GM19324 (cell line): Measurements from ENCODE around the gene NDN.
"Not testable (repeated sequence)": the region's sequence is repeated elsewhere in the genome, so short reads cannot be mapped to it uniquely, and the experiment has no call there.

Experiments used
- ATAC-seq: cut with Tn5 transposase; IDR thresholded peaks from one replicate; pipeline ENCODE4 v1.9.1; 2021; ENCODE audit warnings: mild to moderate bottlenecking, moderate library complexity; ENCODE audit not compliant: unreplicated experiment, low FRiP score

Gene NDN, protein sequence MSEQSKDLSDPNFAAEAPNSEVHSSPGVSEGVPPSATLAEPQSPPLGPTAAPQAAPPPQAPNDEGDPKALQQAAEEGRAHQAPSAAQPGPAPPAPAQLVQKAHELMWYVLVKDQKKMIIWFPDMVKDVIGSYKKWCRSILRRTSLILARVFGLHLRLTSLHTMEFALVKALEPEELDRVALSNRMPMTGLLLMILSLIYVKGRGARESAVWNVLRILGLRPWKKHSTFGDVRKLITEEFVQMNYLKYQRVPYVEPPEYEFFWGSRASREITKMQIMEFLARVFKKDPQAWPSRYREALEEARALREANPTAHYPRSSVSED

GRCh38 chr15:23687143-23687470 is at the start of gene NDN:
Gene NDN (minus strand): TSS chr15:23687305. CDS start chr15:23687217, 88 bp downstream.
- no peak for ATAC-seq

GRCh38 chr15:23736033-23736673 is 49.0 kb upstream of the NDN start:
- ATAC-seq: no peak

DNA sequence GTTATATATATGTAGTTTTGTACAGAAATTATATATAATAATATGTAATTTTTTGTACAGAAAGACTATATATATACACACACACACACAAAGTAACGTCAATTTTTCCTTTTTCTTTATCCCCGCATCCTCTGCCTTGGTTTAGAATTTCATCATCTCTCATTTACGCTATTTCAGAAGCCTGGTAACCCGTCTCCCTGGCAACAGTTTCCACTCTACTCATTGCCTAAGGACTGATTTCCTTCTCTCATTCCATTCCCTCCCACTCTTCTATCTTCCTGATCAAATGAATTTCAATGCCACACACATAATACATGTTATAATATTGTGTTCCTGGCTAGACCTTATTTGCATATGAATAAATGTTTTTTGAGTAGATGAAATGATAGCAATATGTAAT is 47.8 kb upstream of the NDN start:
- no peak for ATAC-seq

- ATAC-seq: not testable (repeated sequence)
These were observed 27.0 kb upstream of the NDN start for GRCh38 chr15:23713874-23714656.

- ATAC-seq: no peak
These were observed 21.2 kb upstream of the NDN start for GRCh38 chr15:23708332-23708731.

GRCh38 chr15:23695282-23695681 is 8.2 kb upstream of the NDN start:
- no peak for ATAC-seq

DNA sequence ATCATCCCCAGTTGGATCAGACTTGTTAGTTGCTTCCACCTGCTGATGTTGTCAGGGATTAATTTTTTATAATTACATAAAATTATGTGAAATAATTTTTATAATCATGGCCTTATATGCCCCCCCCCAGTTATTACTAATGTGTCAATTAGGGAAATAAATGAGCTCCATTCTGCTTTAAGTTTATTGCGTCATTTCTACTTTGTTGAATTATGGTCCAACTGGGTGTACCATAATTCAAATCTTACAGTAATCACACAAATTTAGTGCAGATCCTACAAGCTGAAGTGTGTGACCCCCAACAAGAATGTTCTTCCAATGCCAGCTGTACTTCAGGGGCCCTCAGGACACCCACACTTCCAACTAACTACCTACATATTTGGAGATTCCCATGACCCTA is 7.5 kb upstream of the NDN start:
- no peak for ATAC-seq

GRCh38 chr15:23690450-23690852 is 3.3 kb upstream of the NDN start:
- ATAC-seq: no peak

- no peak for ATAC-seq
These were observed 2.9 kb upstream of the NDN start for GRCh38 chr15:23690015-23690414.

GRCh38 chr15:23686466-23687142 is 501 bp downstream of the NDN start:
- no peak for ATAC-seq

DNA sequence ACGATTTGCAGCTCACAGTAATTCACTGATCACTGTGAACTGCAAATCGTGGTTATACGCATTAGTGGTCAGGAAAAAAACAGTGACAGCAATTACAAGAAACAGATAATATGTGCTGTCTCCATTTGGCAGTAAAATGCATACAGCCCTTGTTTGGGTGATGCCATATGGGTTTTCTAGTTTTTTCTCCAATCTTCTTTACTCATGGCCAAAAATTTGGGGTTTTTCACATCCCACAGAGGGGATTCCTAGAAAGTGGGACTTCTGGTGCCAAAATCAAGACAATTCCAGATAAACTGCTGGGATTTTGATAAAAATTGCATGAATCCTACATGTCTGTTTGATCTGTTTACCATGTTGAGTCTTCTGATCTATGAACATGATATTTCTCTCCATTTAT is 15.6 kb downstream of the NDN start:
- no peak for ATAC-seq

DNA sequence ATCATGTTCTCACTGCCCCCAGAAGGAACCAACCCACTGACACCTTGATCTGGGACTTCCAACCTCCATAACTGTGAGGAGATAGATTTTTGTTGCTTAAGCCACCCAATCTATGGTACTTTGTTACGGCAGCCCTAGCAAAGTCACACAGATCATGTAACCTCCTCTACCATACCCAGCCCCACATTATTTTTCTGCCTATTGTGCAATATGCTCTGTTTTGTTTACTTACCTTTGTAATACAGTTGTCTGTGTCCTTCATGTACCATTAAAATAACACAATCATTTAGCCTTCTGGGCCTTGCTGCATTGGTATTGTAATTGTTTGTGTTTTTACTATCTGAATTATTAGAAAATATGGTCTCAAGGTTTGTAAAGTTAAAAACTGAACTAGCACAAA is 16.1 kb downstream of the NDN start:
- no peak for ATAC-seq

DNA sequence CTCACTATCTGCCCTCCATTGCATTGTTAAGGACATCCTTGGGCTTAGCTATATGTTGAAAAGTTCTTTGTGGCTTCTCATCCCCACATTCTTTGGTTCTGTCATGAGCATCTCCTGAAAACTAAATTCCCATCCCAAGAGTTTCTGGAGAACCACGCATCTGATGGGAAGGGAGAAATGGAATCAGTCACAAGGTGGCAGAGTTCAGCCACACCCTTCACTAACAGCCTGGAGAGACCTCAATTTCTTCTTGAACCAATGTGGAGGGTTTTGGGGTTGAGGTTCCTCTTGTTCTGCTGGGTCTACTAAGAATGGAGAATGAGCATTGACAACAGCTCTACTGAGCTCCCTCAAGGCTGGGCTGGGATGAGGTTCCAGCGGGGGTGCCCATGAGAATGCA is 23.9 kb downstream of the NDN start:
- ATAC-seq: no peak

GRCh38 chr15:23648920-23649515 is 38.1 kb downstream of the NDN start:
- ATAC-seq: no peak

- no peak for ATAC-seq
These were observed 39.4 kb downstream of the NDN start, which contains the start of gene MAGEL2 for GRCh38 chr15:23647421-23648370. Gene MAGEL2 (minus strand): TSS chr15:23647867. CDS start chr15:23647742, 125 bp downstream.

GRCh38 chr15:23647001-23647295 is 40.2 kb downstream of the NDN start:
- ATAC-seq: no peak

- no peak for ATAC-seq
These were observed 40.7 kb downstream of the NDN start for GRCh38 chr15:23646165-23647000.

- ATAC-seq: no peak
These were observed 41.5 kb downstream of the NDN start for GRCh38 chr15:23645371-23646164.
